ENCODE measurements around the gene TUFM.

DNA sequence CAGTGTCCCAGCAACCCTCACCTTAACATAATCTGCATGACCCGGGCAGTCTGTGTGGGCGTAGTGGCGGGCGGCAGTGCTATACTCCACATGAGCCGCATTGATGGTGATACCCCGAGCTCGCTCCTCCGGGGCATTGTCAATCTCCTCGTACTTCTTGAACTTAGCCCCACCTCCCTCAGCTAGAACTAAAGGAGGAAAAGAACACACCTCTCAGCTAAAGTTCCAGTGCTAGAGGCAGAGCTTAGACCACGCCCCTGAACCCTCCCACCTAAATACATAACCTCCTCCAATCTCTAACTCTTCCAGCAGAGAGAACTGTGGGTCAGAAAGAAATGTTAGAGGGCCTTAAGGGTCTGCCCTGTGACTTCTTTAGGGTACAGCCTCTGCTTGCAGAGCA lies 855 bp downstream of the TUFM start:
- no peak for TF ChIP-seq POLR2A (IDR thresholded peaks at IDR 0.05)
- no peak for TF ChIP-seq EP300 (IDR thresholded peaks at IDR 0.05)
- TF ChIP-seq, protein P1, sequence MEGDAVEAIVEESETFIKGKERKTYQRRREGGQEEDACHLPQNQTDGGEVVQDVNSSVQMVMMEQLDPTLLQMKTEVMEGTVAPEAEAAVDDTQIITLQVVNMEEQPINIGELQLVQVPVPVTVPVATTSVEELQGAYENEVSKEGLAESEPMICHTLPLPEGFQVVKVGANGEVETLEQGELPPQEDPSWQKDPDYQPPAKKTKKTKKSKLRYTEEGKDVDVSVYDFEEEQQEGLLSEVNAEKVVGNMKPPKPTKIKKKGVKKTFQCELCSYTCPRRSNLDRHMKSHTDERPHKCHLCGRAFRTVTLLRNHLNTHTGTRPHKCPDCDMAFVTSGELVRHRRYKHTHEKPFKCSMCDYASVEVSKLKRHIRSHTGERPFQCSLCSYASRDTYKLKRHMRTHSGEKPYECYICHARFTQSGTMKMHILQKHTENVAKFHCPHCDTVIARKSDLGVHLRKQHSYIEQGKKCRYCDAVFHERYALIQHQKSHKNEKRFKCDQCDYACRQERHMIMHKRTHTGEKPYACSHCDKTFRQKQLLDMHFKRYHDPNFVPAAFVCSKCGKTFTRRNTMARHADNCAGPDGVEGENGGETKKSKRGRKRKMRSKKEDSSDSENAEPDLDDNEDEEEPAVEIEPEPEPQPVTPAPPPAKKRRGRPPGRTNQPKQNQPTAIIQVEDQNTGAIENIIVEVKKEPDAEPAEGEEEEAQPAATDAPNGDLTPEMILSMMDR (IDR thresholded peaks at IDR 0.05): no peak
- TF ChIP-seq POLR2AphosphoS5 (IDR thresholded peaks at IDR 0.05): no peak

Data from suprapubic skin (tissue), 4 donors.